GM12801 (cell line): Measurements from ENCODE around the gene SND1.

ENCODE experiments used
- CTCF ChIP-seq: IDR thresholded peaks from one replicate; pipeline ENCODE4 v1.5.1; 2011; ENCODE audit warnings: control low read depth; ENCODE audit not compliant: insufficient read length; ENCODE audit errors: extremely low read depth

The SND1 gene

GRCh38 chr7:128117691-128118090 is 465.7 kb downstream of the SND1 start:
- TF ChIP-seq CTCF = no peak

GRCh38 chr7:128119036-128119435 is 467.0 kb downstream of the SND1 start:
- TF ChIP-seq CTCF = no peak

- no peak for TF ChIP-seq CTCF
These were observed 468.1 kb downstream of the SND1 start for GRCh38 chr7:128120116-128120515.

GRCh38 chr7:128120976-128121490 is 469.0 kb downstream of the SND1 start:
- TF ChIP-seq CTCF = no peak

GRCh38 chr7:128121711-128122530 is 469.9 kb downstream of the SND1 start:
- TF ChIP-seq CTCF = no peak

- TF ChIP-seq CTCF = no peak
These were observed 470.7 kb downstream of the SND1 start for GRCh38 chr7:128122576-128123290.

GRCh38 chr7:128123291-128124037 is 471.5 kb downstream of the SND1 start:
- no peak for TF ChIP-seq CTCF
